Gastroesophageal sphincter (tissue), 4 donors: ENCODE results near the gene CIB4. TPM values are rescaled to one million over a fixed set of nuclear protein-coding genes. Genes with fewer than 3 reads are reported as not detected.

ENCODE experiments used
- ATAC-seq: fragments of 150-250 bp; one replicate; pipeline ENCODE4 v1.9.1; 2016; ENCODE audit warnings: mild to moderate bottlenecking, moderate library complexity
- H3K27ac ChIP-seq, 4 donors: fragments of 200-600 bp; sonication (generic) in 3 of 4; 1 replicate in 3 of 4; 2 replicates in 1 of 4; pipeline ENCODE4 v1.5.1; 2016 to 2019
- H3K27me3 ChIP-seq: fragments of 200-600 bp; sonication (generic); one replicate; pipeline ENCODE4 v1.5.1; 2019
- H3K36me3 ChIP-seq, 2 donors: fragments of 200-600 bp; sonication (generic); one replicate each; pipeline ENCODE4 v1.5.1; 2019; ENCODE audit warnings: control low read depth in 1 of 2
- H3K4me1 ChIP-seq, 3 donors: fragments of 200-600 bp; sonication (generic); 1 replicate in 2 of 3; 2 replicates in 1 of 3; pipeline ENCODE4 v1.5.1; 2016 to 2019; ENCODE audit warnings: control low read depth in 2 of 3
- H3K4me3 ChIP-seq, 2 donors: fragments of 200-600 bp; sonication (generic); one replicate each; pipeline ENCODE4 v1.5.1; 2019; ENCODE audit warnings: mild to moderate bottlenecking in 1 of 2, moderate library complexity in 1 of 2
- H3K9me3 ChIP-seq, 3 donors: fragments of 200-600 bp; sonication (generic); one replicate each; pipeline ENCODE4 v1.5.1; 2017 to 2019; ENCODE audit warnings: control low read depth in 2 of 3
- EP300 ChIP-seq: sonication (generic); formaldehyde crosslinking; IDR thresholded peaks from one replicate; pipeline ENCODE4 v1.6.1; 2017; ENCODE audit warnings: antibody characterized with exemption, mild to moderate bottlenecking
- POLR2A ChIP-seq, 2 donors: fragments of 450-650 bp; IDR thresholded peaks; one replicate each; pipeline ENCODE4 v1.6.1; 2017; ENCODE audit warnings: antibody characterized with exemption in 2 of 2, mild to moderate bottlenecking in 2 of 2, moderate library complexity in 1 of 2
- POLR2AphosphoS5 ChIP-seq: sonication (generic); formaldehyde crosslinking; IDR thresholded peaks from one replicate; pipeline ENCODE4 v1.6.1; 2017; ENCODE audit warnings: antibody characterized with exemption
- WGBS, 2 donors: methylation state at CpG; one replicate each; pipeline ENCODE4 v1.1.5; 2018; ENCODE audit warnings: low coverage in 1 of 2; 5-methylcytosine and 5-hydroxymethylcytosine counted together
- total RNA-seq, 4 donors: library from RNA; depleted of rRNA; stranded (reverse); fragments of >200 nt; gene quantifications; one replicate each; pipeline ENCODE4 v1.1.0, GENCODE V29; 2016
- TF ChIP-seq, protein P1 (sequence below), 4 experiments: fragments of 200-600 bp in 2 of 4; fragments of 450-650 bp in 2 of 4; sonication (generic) in 1 of 4; IDR thresholded peaks; one replicate each; pipeline ENCODE4 v1.5.1; 2017 to 2019; ENCODE audit warnings: antibody characterized with exemption in 4 of 4, mild to moderate bottlenecking in 2 of 4, moderate library complexity in 2 of 4

Gene CIB4
- total RNA-seq, 4 donors from 2014 or later, result not detected

DNA sequence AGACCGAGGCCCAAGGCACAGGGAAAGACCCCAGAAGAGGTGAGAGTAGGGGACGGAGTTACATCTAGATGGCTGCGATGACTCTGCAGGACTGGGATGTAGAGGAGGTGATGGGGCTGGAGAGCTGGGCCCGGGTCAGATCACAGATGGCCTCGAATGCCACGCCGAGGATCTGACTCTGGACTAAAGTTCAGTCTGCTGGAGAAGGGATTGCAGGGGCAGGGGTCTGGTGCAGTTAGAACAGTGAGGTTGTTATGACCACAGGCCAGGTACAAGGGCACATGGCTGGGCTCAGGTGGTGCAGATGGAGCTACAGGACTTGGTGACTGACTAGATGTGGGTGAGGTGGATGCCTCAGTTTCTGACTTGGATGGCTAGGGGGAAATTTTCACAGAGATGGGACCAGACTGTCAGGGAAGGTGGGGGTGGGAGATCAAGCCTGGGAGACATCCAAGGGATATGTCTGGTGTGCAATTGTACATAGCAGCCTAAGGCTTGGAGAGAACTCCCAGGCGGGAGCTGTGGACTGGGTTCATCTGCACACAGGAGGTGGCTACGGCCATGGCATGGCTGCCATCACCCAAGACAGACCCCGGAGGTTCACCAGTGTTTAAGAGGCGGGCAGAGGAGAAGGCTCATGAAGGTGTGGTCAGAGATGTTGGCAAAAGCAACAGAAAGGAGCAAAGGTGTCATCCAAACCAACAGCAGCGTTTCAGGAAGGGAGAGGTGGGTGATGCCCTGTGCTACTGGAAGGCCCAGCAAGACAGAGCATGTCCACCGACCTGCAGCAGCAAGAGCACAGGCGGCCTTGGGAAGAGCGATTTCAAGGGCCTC lies 66.9 kb downstream of the CIB4 start:
- no peaks in the 10 kb centered on the region for H3K4me1 ChIP-seq
- WGBS, 2 donors, result 80 to 96% methylated on average over 4 to 10 of the region's 15 CpGs

DNA sequence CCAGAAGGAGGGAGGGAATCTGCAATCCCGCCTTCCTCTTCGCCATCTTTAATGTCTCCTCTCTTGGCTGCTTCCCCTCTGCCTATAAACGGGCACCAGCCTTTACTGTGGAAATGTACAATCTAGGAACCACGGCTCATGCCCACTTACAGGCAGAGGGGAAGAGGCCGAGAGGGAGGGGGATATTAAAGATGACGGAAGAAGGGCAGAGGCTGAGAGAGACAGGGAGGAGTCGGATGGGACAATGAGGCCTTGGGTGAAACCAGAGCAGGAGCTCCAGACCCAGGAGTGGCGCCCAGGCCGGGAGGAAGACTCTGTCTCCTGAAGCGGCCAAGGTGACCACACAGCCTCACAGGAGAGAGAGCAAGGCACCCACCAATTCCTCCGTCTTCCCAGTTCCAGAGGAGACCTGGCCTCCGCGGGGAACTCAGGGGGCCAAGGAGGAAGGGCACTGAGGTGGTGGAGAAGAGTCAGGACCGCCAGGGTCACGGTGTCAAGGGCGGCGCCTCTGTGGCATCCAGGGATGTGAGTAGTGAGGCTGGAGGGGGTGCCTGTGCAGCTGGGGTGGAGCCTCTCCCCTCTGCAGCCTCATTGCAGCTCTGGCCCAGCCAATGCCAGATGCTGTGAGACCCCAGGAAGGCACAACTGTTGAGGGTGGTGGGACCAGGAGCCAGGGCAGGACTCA lies 67.8 kb downstream of the CIB4 start:
- WGBS, 2 donors, result 79 to 82% methylated on average over 6 to 7 of the region's 17 CpGs
- no peak for TF ChIP-seq POLR2AphosphoS5
- TF ChIP-seq, protein P1, sequence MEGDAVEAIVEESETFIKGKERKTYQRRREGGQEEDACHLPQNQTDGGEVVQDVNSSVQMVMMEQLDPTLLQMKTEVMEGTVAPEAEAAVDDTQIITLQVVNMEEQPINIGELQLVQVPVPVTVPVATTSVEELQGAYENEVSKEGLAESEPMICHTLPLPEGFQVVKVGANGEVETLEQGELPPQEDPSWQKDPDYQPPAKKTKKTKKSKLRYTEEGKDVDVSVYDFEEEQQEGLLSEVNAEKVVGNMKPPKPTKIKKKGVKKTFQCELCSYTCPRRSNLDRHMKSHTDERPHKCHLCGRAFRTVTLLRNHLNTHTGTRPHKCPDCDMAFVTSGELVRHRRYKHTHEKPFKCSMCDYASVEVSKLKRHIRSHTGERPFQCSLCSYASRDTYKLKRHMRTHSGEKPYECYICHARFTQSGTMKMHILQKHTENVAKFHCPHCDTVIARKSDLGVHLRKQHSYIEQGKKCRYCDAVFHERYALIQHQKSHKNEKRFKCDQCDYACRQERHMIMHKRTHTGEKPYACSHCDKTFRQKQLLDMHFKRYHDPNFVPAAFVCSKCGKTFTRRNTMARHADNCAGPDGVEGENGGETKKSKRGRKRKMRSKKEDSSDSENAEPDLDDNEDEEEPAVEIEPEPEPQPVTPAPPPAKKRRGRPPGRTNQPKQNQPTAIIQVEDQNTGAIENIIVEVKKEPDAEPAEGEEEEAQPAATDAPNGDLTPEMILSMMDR (IDR thresholded peaks at IDR 0.05), result no peak
- no peak for TF ChIP-seq EP300
- no peak for TF ChIP-seq POLR2A (IDR thresholded peaks at IDR 0.05)
- ATAC-seq, result no peak
- H3K27me3 ChIP-seq, result peaks cover 19% of the 10 kb centered on the region
- H3K36me3 ChIP-seq, result no peaks in the 10 kb centered on the region
- no peak overlapping the region for H3K27ac ChIP-seq
- no peaks in the 10 kb centered on the region for H3K9me3 ChIP-seq
- no peaks in the 10 kb centered on the region for H3K4me1 ChIP-seq
- H3K4me3 ChIP-seq, result no peak overlapping the region

More for the DNA sequence above, 66.9 kb downstream of the CIB4 start:
- Histone ChIP-seq H3K4me3 (no peak overlapping the region), H3K36me3 (no peaks in the 10 kb centered on the region), H3K27ac (no peak overlapping the region), H3K9me3 (no peaks in the 10 kb centered on the region), H3K27me3 (peaks cover 16% of the 10 kb centered on the region)
- no peak for ATAC-seq
- no peak for TF ChIP-seq EP300
- TF ChIP-seq POLR2A (IDR thresholded peaks at IDR 0.05), result no peak
- no peak for TF ChIP-seq POLR2AphosphoS5
- TF ChIP-seq, protein P1 (IDR thresholded peaks at IDR 0.05), result no peak

DNA sequence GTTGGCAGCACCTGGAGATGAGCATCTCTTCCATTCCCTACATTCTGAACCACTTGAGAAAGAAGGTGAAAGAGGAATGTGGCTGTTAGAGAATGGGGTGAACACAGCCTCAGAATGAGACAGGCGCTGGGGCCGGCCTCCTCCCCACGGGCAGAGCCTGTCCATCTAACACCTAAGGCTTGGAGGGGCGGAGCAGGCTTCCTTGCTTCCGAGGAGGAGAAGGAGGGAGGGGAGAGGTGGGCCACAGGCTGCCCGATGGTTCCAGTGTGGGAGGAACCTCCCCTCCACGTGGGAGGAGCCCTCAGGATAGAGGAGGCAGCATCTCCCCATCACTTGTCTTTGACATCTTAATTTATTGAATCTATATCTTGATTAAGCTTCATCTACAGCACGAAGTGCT lies 68.6 kb downstream of the CIB4 start:
- Histone ChIP-seq H3K36me3 (no peaks in the 10 kb centered on the region), H3K4me3 (no peak overlapping the region), H3K4me1 (no peaks in the 10 kb centered on the region), H3K9me3 (no peaks in the 10 kb centered on the region), H3K27ac (no peak overlapping the region), H3K27me3 (peaks cover 18% of the 10 kb centered on the region)
- TF ChIP-seq EP300 (no peak), POLR2AphosphoS5 (no peak), POLR2A (IDR thresholded peaks at IDR 0.05) (no peak)
- TF ChIP-seq, protein P1 (IDR thresholded peaks at IDR 0.05), result no peak
- ATAC-seq, result no peak
- WGBS, 2 donors, result 20 to 44% methylated on average over 1 to 5 of the region's 8 CpGs

DNA sequence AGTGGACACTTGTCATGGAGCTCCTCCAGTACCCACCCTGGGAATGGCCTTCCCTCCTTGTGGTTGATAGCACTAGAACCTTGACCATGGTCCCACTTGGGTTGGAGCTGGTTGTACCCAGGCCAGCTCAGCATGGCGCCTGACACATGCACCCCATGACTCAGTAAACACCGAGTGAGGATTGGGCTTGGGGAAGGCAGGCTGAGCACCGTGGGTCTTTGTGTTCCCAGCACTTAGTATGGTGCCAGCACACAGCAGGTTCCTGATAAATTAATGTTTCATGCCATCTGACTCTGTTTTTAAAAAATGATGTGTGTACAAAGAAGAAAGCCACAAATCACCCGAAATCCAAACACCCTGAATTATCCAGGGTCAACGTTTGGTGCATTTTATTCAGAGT lies 69.8 kb downstream of the CIB4 start:
- ATAC-seq, result no peak
- no peak for TF ChIP-seq POLR2A (IDR thresholded peaks at IDR 0.05)
- no peak for TF ChIP-seq EP300
- TF ChIP-seq, protein P1 (IDR thresholded peaks at IDR 0.05), result no peak
- no peak for TF ChIP-seq POLR2AphosphoS5
- 71 to 90% methylated on average over 2 to 4 of the region's 5 CpGs for WGBS, 2 donors

More for the DNA sequence above, 69.8 kb downstream of the CIB4 start:
- Histone ChIP-seq H3K27me3 (peaks cover 18% of the 10 kb centered on the region), H3K4me3 (no peak overlapping the region), H3K27ac (no peak overlapping the region), H3K36me3 (no peaks in the 10 kb centered on the region), H3K9me3 (no peaks in the 10 kb centered on the region), H3K4me1 (no peaks in the 10 kb centered on the region)
